ENCODE results near the gene UGT1A7.

DNA sequence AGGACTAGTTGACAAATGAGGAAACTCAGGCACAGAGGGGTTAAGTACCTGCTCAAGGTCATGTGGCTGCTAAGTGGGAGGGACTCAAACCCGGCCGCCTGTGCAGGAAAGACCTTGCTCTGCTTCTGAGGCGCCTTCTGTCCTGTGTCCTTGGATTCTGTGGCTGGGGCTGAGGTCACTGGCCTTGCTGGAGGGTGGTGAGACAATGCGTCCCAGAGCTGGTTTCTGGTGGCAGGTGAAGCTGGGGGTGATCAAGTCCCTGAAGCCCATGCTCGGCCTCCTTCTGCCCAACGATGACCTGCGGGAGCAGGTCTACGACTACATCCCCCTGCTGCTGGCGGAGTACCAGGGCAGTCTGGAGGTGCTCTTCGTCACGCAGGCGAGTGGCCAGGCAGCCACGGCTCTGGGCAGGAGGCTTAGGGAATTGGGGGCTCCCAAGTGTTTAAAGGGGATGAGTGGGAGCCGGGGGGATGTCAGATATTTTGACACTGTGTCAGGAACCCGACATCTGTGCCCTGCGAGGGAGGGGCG is 112.5 kb downstream of the UGT1A7 start:
- TF ChIP-seq CTCF (optimal IDR thresholded peaks at IDR 0.05 in 1 of 3, IDR thresholded peaks at IDR 0.05 in 1 of 3, conservative IDR thresholded peaks at IDR 0.05 in 1 of 3; ENCODE audit: extremely low read depth in 1 of 3, insufficient read depth in 2 of 3, low read length in 3 of 3) (no peak), EZH2 (IDR thresholded peaks at IDR 0.05; ENCODE audit: low read length) (no peak)
